WI38 (cell line): Measurements from ENCODE around the gene POU3F2.

ENCODE experiments used
- H3K4me3 ChIP-seq: 2 replicates; pipeline ENCODE4 v1.5.1; 2011; ENCODE audit warnings: low read depth, mild to moderate bottlenecking, control low read depth, low read length
- CTCF ChIP-seq: IDR thresholded peaks from 2 replicates; pipeline ENCODE4 v1.5.1; 2012; ENCODE audit warnings: low read depth, mild to moderate bottlenecking, control low read depth, low read length

POU3F2 gene

DNA sequence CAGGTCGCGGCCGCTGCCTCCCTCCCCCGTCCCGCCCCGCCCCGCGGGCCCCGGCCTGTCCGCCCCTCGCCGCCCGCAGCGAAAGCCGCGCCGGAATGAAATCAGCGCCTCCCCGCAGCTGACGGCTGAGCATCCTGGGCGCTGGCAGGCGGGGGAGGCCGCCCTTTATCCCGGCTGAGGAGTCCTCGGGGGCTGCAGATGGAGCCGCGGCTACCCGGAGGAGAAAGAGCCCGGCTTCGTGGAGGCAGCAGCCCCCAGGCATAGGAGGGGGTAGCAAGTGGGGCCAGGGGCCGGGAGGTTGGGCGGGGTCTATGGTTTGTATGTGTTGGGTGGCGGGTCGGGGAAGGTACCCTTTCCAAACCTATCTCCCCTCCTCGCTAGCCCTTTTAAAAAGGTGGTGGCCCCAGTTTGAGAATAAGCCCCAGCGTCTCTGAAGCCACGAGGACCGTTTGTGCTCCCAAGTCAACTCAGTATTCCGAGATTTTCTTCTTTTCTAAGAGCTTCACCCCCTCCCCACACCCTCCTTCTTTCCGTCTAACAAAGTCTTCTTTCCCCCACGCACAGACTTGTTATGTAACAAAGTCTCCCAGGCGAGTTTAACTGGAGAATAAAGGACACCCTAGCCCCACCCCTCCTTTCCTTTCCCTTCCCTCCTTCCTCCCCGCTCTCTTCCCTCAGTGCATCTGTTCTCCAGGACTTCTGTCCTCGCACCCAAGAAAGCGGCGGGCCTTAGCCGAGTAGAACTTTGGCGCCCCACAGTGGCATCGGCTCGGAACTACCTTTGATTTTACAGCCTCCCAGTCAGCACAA lies 11.0 kb downstream of the POU3F2 start:
- peak; percentile 87 for TF ChIP-seq CTCF
- peak overlapping the region; percentile 34 for H3K4me3 ChIP-seq

DNA sequence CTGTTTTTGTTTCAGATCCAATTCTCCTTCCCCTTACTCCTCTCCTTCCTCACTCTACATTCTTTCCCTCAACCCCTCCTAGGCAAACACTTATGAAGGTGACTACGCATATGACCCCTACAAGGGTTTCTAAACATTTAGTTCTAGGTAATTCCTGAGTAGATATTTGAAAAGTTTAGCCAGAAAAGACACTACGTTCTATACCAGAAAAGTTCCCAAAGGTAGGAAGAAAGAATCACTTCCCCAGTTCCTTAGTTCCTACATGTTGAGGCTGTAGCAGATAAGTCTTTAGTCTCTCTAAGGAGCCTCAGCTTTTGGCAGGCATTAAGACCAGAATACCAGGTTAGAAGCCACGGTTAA lies 11.6 kb downstream of the POU3F2 start:
- TF ChIP-seq CTCF: no peak
- no peak overlapping the region for H3K4me3 ChIP-seq

DNA sequence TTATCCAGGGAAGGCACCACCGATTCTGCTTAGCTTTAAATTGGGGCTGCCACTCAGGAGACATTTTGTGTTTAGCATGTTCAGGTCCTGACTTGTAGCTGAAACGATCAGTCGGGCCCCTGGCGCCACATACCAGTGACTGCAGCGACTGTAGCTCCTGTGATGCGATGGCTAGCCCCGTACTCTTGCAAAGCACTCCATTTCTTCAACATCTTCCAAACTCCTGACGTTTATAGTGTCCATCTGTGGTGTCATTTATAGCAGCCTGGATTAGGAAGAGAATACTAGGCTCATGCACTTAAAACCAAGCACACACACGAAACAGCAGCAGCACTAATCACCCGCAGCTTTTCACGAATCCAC lies 13.0 kb downstream of the POU3F2 start:
- no peak for TF ChIP-seq CTCF
- H3K4me3 ChIP-seq: no peak overlapping the region

GRCh38 chr6:98847779-98848538 lies 13.6 kb downstream of the POU3F2 start:
- TF ChIP-seq CTCF: no peak
- 0 out of 2 replicates have a peak overlapping the region, but pooled peaks have one; percentile 2 for H3K4me3 ChIP-seq

- no peak for TF ChIP-seq CTCF
- H3K4me3 ChIP-seq: no peak overlapping the region
Observed at GRCh38 chr6:98848539-98849242, 14.3 kb downstream of the POU3F2 start.

DNA sequence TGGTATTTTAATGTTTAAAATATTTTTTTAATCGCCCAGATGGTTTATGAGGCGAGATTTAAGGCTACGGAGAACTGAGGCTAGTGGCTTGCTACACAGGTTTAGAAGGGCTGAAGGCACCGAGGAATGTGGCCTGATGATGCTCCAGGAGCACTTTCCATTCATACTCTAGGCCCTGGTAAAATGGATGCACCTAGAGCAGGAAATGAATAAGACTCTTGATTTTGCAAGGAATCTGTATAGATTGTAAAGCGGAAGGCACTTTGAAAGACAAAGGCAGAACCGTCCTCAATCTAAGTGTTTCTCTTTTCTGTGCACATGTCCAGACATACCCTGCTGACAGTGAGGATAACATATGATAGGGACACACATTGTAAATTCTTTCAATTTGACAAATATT lies 30.1 kb downstream of the POU3F2 start:
- no peak overlapping the region for H3K4me3 ChIP-seq
- TF ChIP-seq CTCF: no peak
